GM20431 (cell line): ENCODE measurements around the gene GID8.
"Not testable (repeated sequence)": the region's sequence is repeated elsewhere in the genome, so short reads cannot be mapped to it uniquely, and the experiment has no call there.

Experiments
- in situ Hi-C: fragments of 300-500 bp; cut with MseI, MboI; formaldehyde crosslinking; loops from one replicate; pipeline ENCODE4 v1.15.0; 2020; ENCODE audit warnings: low sequenced_read_pairs; ENCODE audit not compliant: unreplicated experiment

The GID8 gene

GRCh38 chr20:62953839-62954703 lies 16.1 kb downstream of the GID8 start:
- in situ Hi-C loops: no loop called here

- in situ Hi-C loops: no loop called here
Observed at GRCh38 chr20:62955519-62956386, 17.8 kb downstream of the GID8 start.

GRCh38 chr20:62956387-62957135 lies 18.6 kb downstream of the GID8 start:
- in situ Hi-C loops: no loop called here

GRCh38 chr20:62957136-62958117 lies 19.5 kb downstream of the GID8 start:
- in situ Hi-C loops: no loop called here

- in situ Hi-C loops: no loop called here
Observed at GRCh38 chr20:62958388-62959100, 20.6 kb downstream of the GID8 start.

GRCh38 chr20:62959101-62959971 lies 21.4 kb downstream of the GID8 start:
- in situ Hi-C loops: no loop called here

GRCh38 chr20:62959998-62960436 lies 22.1 kb downstream of the GID8 start:
- in situ Hi-C loops: no loop called here

GRCh38 chr20:62960446-62961309 lies 22.7 kb downstream of the GID8 start:
- in situ Hi-C loops: not testable (repeated sequence)

- in situ Hi-C loops: no loop called here
Observed at GRCh38 chr20:62961310-62961783, 23.4 kb downstream of the GID8 start.

GRCh38 chr20:62961799-62962198 lies 23.9 kb downstream of the GID8 start:
- in situ Hi-C loops: no loop called here

- in situ Hi-C loops: no loop called here
Observed at GRCh38 chr20:62962221-62962879, 24.4 kb downstream of the GID8 start.

GRCh38 chr20:62962891-62963613 lies 25.1 kb downstream of the GID8 start:
- in situ Hi-C loops: no loop called here

GRCh38 chr20:62963614-62964397 lies 25.9 kb downstream of the GID8 start:
- in situ Hi-C loops: no loop called here

GRCh38 chr20:62964700-62965099 lies 26.8 kb downstream of the GID8 start:
- in situ Hi-C loops: no loop called here

GRCh38 chr20:62965363-62965771 lies 27.4 kb downstream of the GID8 start:
- in situ Hi-C loops: no loop called here
